Neuronal stem cell (in vitro differentiated cells): Measurements from ENCODE around the gene ACSS1.

Experiments used
- DNase-seq: peaks from one replicate; pipeline ENCODE4 v3.0.0-alpha.2; 2013; ENCODE audit warnings: low spot score
- H2AFZ ChIP-seq: one replicate; pipeline ENCODE4 v1.6.1; 2013; ENCODE audit warnings: mild to moderate bottlenecking, low read length, inconsistent platforms
- H2AK5ac ChIP-seq: 2 replicates; pipeline ENCODE4 v1.6.1; 2013; ENCODE audit warnings: low read depth, mild to moderate bottlenecking, inconsistent platforms, low read length, moderate library complexity, mixed read lengths
- H2BK120ac ChIP-seq: 2 replicates; pipeline ENCODE4 v1.6.1; 2013; ENCODE audit warnings: low read depth, mild to moderate bottlenecking, inconsistent platforms, low read length, moderate library complexity, mixed read lengths
- H2BK12ac ChIP-seq: one replicate; pipeline ENCODE4 v1.6.1; 2013; ENCODE audit warnings: low read length, inconsistent platforms
- H2BK15ac ChIP-seq: 2 replicates; pipeline ENCODE4 v1.6.1; 2013; ENCODE audit warnings: mild to moderate bottlenecking, low read length, inconsistent platforms, mixed read lengths
- H2BK5ac ChIP-seq: one replicate; pipeline ENCODE4 v1.6.1; 2013; ENCODE audit warnings: inconsistent platforms, mild to moderate bottlenecking, low read length, moderate library complexity
- H3K14ac ChIP-seq: one replicate; pipeline ENCODE4 v1.6.1; 2013; ENCODE audit warnings: low read length, inconsistent platforms
- H3K18ac ChIP-seq: 2 replicates; pipeline ENCODE4 v1.6.1; 2013; ENCODE audit warnings: low read length, inconsistent platforms
- H3K23ac ChIP-seq: 2 replicates; pipeline ENCODE4 v1.6.1; 2013; ENCODE audit warnings: low read depth, mild to moderate bottlenecking, mixed read lengths, low read length, inconsistent platforms; ENCODE audit not compliant: poor library complexity
- H3K27ac ChIP-seq: replicated peaks from 3 replicates; pipeline ENCODE4 v1.5.1; 2013; ENCODE audit warnings: low read length, inconsistent platforms
- H3K27me3 ChIP-seq, 3 experiments: 2 replicates each; pipeline ENCODE4 v1.6.1; 2013; ENCODE audit warnings: low read length in 3 of 3, mild to moderate bottlenecking in 2 of 3, inconsistent platforms in 1 of 3, low read depth in 1 of 3, mixed read lengths in 1 of 3, moderate library complexity in 1 of 3; ENCODE audit not compliant: control insufficient read depth in 3 of 3, insufficient read depth in 3 of 3
- H3K36me3 ChIP-seq, 2 donors: replicated peaks in 1 of 2; 2 replicates each; pipeline ENCODE4 v1.6.1; 2013; ENCODE audit warnings: low read length in 2 of 2; ENCODE audit not compliant: control insufficient read depth in 2 of 2, insufficient read depth in 2 of 2
- H3K4ac ChIP-seq: 2 replicates; pipeline ENCODE4 v1.6.1; 2013; ENCODE audit warnings: inconsistent platforms, mild to moderate bottlenecking, low read length, moderate library complexity
- H3K4me1 ChIP-seq, 2 donors: 1 replicate in 1 of 2; 2 replicates in 1 of 2; pipeline ENCODE4 v1.6.1; 2013; ENCODE audit warnings: low read length in 2 of 2, low read depth in 1 of 2; ENCODE audit not compliant: control insufficient read depth in 2 of 2, insufficient read depth in 1 of 2
- H3K4me2 ChIP-seq: one replicate; pipeline ENCODE4 v1.6.1; 2013; ENCODE audit warnings: mild to moderate bottlenecking, low read length, inconsistent platforms; ENCODE audit not compliant: insufficient read depth, poor library complexity, severe bottlenecking
- H3K4me3 ChIP-seq, 2 donors: 2 replicates each; pipeline ENCODE4 v1.5.1; 2013; ENCODE audit warnings: low read length in 2 of 2, mild to moderate bottlenecking in 2 of 2, inconsistent platforms in 1 of 2, moderate library complexity in 1 of 2
- H3K79me1 ChIP-seq: one replicate; pipeline ENCODE4 v1.6.1; 2013; ENCODE audit warnings: low read depth, mild to moderate bottlenecking, inconsistent platforms, low read length, moderate library complexity
- H3K9ac ChIP-seq: one replicate; pipeline ENCODE4 v1.6.1; 2013; ENCODE audit warnings: mild to moderate bottlenecking, low read depth, low read length, inconsistent platforms; ENCODE audit not compliant: poor library complexity
- H3K9me3 ChIP-seq, 2 donors: replicated peaks in 1 of 2; 2 replicates each; pipeline versions ENCODE3 to v1.6.1; 2013; ENCODE audit warnings: low read length in 2 of 2, mild to moderate bottlenecking in 2 of 2, inconsistent platforms in 1 of 2, low read depth in 1 of 2, mixed read lengths in 1 of 2, moderate library complexity in 1 of 2; ENCODE audit not compliant: control insufficient read depth in 2 of 2, insufficient read depth in 1 of 2
- H4K8ac ChIP-seq: one replicate; pipeline ENCODE4 v1.6.1; 2013; ENCODE audit warnings: low read depth, mild to moderate bottlenecking, inconsistent platforms, low read length, moderate library complexity
- H4K91ac ChIP-seq: one replicate; pipeline ENCODE4 v1.6.1; 2013; ENCODE audit warnings: low read length, low read depth, mild to moderate bottlenecking, inconsistent platforms; ENCODE audit not compliant: poor library complexity
- WGBS, 2 donors: extraction: QIAGEN DNeasy Blood & Tissue Kit; methylation state at CpG; one replicate each; pipeline ENCODE4 v1.1.7; 2013; ENCODE audit warnings: missing lambda C conversion rate in 2 of 2, mixed read lengths in 1 of 2; ENCODE audit not compliant: insufficient read length in 2 of 2, insufficient replicate concordance in 1 of 2; ENCODE audit errors: extremely low coverage in 2 of 2; 5-methylcytosine and 5-hydroxymethylcytosine counted together

Gene ACSS1

GRCh38 chr20:25081730-25082497, 24.0 kb upstream of the ACSS1 start, which contains the start of gene VSX1:
Gene VSX1, minus strand, starts transcription at chr20:25082141. Its CDS starts 45 bp downstream, at chr20:25082096.
- Histone ChIP-seq H3K4me2 (peak within 1 kb of the TSS; percentile 91), H4K91ac (no peak within 1 kb of the TSS), H2BK120ac (no peak within 1 kb of the TSS), H3K9ac (peak within 1 kb of the TSS; percentile 72), H3K4me1 (peaks cover 15% of the 10 kb centered on the region in 2 donors), H3K27me3 (peaks cover 27 to 100% (median 85%) of the 10 kb centered on the region in 3 experiments), H3K4me3 (peak within 1 kb of the TSS; percentile 21 to 74), H3K14ac (no peak within 1 kb of the TSS), H3K4ac (no peak within 1 kb of the TSS), H2BK5ac (no peak within 1 kb of the TSS), H2AFZ (peak within 1 kb of the TSS; percentile 87), H2AK5ac (no peak within 1 kb of the TSS), H3K27ac (no peak within 1 kb of the TSS), H3K36me3 (no peaks in the 10 kb centered on the region), H3K18ac (no peak within 1 kb of the TSS), H3K9me3 (peaks cover 1 to 5% of the 10 kb centered on the region in 2 donors), H3K79me1 (no peaks in the 10 kb centered on the region), H4K8ac (no peak within 1 kb of the TSS), H3K23ac (peak within 1 kb of the TSS; percentile 30), H2BK15ac (no peak within 1 kb of the TSS), H2BK12ac (no peak within 1 kb of the TSS)
- DNase-seq: no peak
- WGBS, 2 donors: no CpG with 5 or more reads among the region's 67 CpGs

- Histone ChIP-seq H2BK15ac (no peak overlapping the region), H2BK12ac (no peak overlapping the region), H2AK5ac (no peak overlapping the region), H3K18ac (no peak overlapping the region), H2BK120ac (no peak overlapping the region), H3K9me3 (peaks cover 1 to 2% of the 10 kb centered on the region in 2 donors), H3K4ac (no peak overlapping the region), H4K91ac (no peak overlapping the region), H3K36me3 (no peaks in the 10 kb centered on the region), H3K4me1 (peaks cover 15% of the 10 kb centered on the region in 2 donors), H3K9ac (peak overlapping the region; percentile 72), H2AFZ (peak overlapping the region; percentile 87), H3K27ac (no peak overlapping the region), H3K4me3 (peak overlapping the region; percentile 21 to 74), H3K79me1 (no peaks in the 10 kb centered on the region), H4K8ac (no peak overlapping the region), H3K27me3 (peaks cover 27 to 100% (median 85%) of the 10 kb centered on the region in 3 experiments), H3K4me2 (peak overlapping the region; percentile 91), H3K23ac (peak overlapping the region; percentile 30), H3K14ac (no peak overlapping the region), H2BK5ac (no peak overlapping the region)
- WGBS, 2 donors: no CpG with 5 or more reads among the region's 54 CpGs
- DNase-seq: peak; percentile 83
These were observed 23.3 kb upstream of the ACSS1 start for GRCh38 chr20:25081065-25081729.

- Histone ChIP-seq H3K4me3 (no peak overlapping the region), H3K27me3 (peaks cover 19 to 97% (median 65%) of the 10 kb centered on the region in 3 experiments), H2BK5ac (no peak overlapping the region), H3K14ac (no peak overlapping the region), H2AK5ac (no peak overlapping the region), H3K4me1 (peaks cover 10 to 11% of the 10 kb centered on the region in 2 donors), H3K27ac (no peak overlapping the region), H3K9ac (no peak overlapping the region), H3K4ac (no peak overlapping the region), H4K91ac (no peak overlapping the region), H2BK12ac (no peak overlapping the region), H2BK120ac (no peak overlapping the region), H3K18ac (no peak overlapping the region), H3K23ac (no peak overlapping the region), H2AFZ (no peak overlapping the region), H4K8ac (no peak overlapping the region), H3K79me1 (no peaks in the 10 kb centered on the region), H3K36me3 (no peaks in the 10 kb centered on the region), H2BK15ac (no peak overlapping the region), H3K9me3 (no peaks in the 10 kb centered on the region), H3K4me2 (no peak overlapping the region)
- no peak for DNase-seq
- no CpG with 5 or more reads among the region's 4 CpGs for WGBS, 2 donors
These were observed 21.2 kb upstream of the ACSS1 start for GRCh38 chr20:25079171-25079570.

- Histone ChIP-seq H4K91ac (no peak overlapping the region), H2BK15ac (no peak overlapping the region), H3K14ac (no peak overlapping the region), H3K9ac (no peak overlapping the region), H2AFZ (no peak overlapping the region), H3K4me1 (peaks cover 7 to 8% of the 10 kb centered on the region in 2 donors), H3K4ac (no peak overlapping the region), H2BK5ac (no peak overlapping the region), H3K23ac (no peak overlapping the region), H3K9me3 (no peaks in the 10 kb centered on the region), H3K27me3 (peaks cover 16 to 93% (median 59%) of the 10 kb centered on the region in 3 experiments), H2AK5ac (no peak overlapping the region), H2BK12ac (no peak overlapping the region), H2BK120ac (no peak overlapping the region), H3K79me1 (no peaks in the 10 kb centered on the region), H3K36me3 (no peaks in the 10 kb centered on the region), H4K8ac (no peak overlapping the region), H3K18ac (no peak overlapping the region), H3K4me2 (no peak overlapping the region), H3K27ac (no peak overlapping the region), H3K4me3 (no peak overlapping the region)
- no CpG with 5 or more reads among the region's 8 CpGs for WGBS, 2 donors
- DNase-seq: no peak
These were observed 20.7 kb upstream of the ACSS1 start for GRCh38 chr20:25078662-25079061.
